Left cardiac atrium (tissue), 4 donors: ENCODE measurements around the gene TP53I3. TPM values are rescaled to one million over a fixed set of nuclear protein-coding genes. Genes with fewer than 3 reads are reported as not detected.
A peak's percentile ranks its signal among the peaks of the same experiment; 100 is the strongest.
"Not testable (repeated sequence)": the region's sequence is repeated elsewhere in the genome, so short reads cannot be mapped to it uniquely, and the experiment has no call there.

ENCODE experiments used
- ATAC-seq, 2 donors: fragments of 200-7000 bp; cut with Tn5 transposase; one replicate each; pipeline ENCODE4 v1.9.1; 2020; ENCODE audit warnings: mild to moderate bottlenecking in 2 of 2, moderate library complexity in 2 of 2
- DNase-seq: peaks from one replicate; pipeline ENCODE4 v3.0.0-alpha.2; 2020
- intact Hi-C, 2 donors: fragments of 100-400 bp; cut with DNase I; formaldehyde crosslinking; loops; one replicate each; pipeline versions ENCODE4 v1.14.1 to v1.15.1; 2022 to 2023
- total RNA-seq, 2 donors: library from RNA; stranded (reverse); fragmentation: NEBNext Ultra II Directional; extraction: Animal tissue kit (Norgen Biotek cat#: 25700); gene quantifications; one replicate each; pipeline ENCODE4 v1.2.1, GENCODE V29; 2021
- donor health status: DM: no; HTN: yes; CAD: no.
- donor health status: DM: no; HTN: yes; CAD: no; lungs with severe emphysema.
- donor health status: DM: yes; HTN: yes; CAD: no.
- donor health status: Dilated cardiomyopathy.

Gene TP53I3
- total RNA-seq, 2 donors from 2014 or later, result 7.6 to 14.5 TPM

DNA sequence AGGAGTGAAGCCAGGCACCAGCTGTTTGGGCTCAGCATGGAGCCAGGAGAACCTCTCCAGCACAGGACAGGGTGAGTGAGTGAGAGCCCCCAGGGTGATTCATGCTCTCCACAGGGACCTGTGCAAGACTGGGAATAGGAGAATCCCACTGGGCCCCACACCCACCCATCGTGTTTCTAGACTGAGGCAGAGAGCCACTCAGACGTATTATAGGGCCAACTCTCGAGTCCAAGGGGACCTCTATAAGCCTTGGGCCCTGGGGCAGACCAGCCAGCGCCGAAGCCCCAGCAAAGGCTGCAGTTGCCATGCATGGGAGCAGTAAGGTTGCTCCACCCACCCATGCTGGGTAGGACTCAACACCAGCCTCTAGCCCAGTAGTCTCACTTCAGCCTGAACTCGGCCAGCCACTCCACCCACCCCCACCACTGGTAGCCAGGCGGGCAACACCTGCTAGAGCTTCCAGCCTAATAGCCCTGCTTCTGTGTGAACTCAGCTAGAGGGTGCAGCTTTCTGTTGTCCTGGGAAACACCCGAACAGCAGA, 19.5 kb upstream of the TP53I3 start:
- intact Hi-C loops, result no loop called here
- ATAC-seq (no peak), DNase-seq (no peak)

DNA sequence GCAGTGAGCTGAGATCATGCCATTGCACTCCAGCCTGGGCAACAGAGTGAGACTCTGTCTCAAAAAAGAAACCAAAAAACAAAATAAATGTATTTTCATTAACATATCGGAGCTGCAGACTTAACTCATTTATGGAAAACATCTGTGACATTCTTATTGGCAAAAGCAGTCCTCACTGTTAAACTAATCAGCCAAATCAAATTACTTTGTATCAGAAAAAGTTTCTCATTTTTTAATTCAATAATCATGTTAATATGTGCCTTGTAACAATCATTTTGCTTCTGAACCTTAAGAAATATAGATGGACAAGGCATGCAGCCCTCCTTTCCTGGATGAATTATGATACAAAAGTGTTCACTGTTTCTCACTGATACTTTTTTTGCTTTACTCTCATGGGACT, 18.0 kb upstream of the TP53I3 start:
- intact Hi-C loops, result no loop called here
- no peak for ATAC-seq
- no peak for DNase-seq

DNA sequence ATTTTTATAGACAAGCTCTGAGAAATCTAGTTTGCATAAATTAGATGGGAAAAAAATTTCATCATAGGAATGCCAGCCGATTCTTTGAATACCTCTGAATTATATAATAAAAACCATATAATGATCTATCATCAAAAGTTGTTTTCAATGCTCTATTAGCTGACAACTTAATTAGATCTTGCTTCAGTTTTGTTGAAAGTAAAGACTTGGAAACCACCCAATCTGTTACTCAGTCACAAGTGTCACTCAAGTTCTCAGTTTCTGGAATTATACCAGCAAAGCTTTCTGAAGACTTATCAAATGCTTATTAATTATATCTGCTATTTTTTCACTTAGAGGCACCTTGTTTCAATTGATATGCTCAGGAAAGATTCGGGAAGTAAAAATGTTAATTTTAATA, 17.4 kb upstream of the TP53I3 start:
- DNase-seq, result no peak
- no peak for ATAC-seq
- intact Hi-C loops, result no loop called here

DNA sequence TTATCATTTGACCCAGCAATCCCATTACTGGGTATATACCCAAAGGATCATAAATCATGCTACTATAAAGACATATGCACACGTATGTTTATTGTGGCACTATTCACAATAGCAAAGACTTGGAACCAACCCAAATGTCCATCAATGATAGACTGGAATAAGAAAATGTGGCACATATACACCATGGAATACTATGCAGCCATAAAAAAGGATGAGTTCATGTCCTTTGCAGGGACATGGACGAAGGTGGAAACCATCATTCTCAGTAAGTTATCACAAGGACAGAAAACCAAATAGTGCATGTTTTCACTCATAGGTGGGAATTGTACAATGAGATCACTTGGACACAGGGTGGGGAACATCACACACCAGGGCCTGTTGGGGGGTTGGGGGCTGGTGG, 16.1 kb upstream of the TP53I3 start:
- ATAC-seq, DNase-seq, intact Hi-C loops: not testable (repeated sequence)

DNA sequence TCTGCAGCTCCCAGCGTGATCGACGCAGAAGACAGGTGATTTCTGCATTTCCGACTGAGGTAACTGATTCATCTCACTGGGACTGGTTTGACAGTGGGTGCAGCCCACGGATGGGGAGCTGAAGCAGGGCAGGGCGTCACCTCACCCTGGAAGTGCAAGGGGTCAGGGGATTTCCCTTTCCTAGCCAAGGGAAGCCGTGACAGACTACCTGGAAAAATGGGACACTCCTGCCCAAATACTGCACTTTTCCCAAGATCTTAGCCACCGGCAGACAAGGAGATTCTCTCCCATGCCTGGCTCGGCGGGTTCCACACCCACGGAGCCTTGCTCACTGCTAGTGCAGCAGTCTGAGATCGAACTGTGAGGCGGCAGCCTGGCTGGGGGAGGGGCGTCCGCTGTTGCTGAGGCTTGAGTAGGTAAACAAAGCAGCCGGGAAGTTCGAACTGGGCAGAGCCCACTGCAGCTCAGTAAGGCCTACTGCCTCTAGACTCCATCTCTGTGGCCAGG, 10.6 kb upstream of the TP53I3 start:
- ATAC-seq, intact Hi-C loops, DNase-seq: not testable (repeated sequence)

DNA sequence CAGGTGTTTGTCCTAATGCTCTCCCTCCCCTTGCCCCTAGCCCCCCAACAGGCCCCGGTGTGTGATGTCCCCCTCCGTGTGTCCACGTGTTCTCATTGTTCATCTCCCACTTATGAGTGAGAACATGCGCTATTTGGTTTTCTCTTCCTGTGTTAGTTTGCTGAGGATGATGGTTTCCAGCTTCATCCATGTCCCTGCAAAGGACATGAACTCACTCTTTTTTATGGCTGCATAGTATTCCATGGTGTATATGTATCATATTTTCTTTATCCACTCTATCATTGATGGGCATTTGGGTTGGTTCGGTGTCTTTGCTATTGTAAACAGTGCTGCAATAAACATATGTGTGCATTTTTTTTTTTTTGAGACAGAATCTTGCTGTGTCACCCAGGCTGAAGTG, 8.6 kb upstream of the TP53I3 start:
- ATAC-seq, DNase-seq, intact Hi-C loops: not testable (repeated sequence)

DNA sequence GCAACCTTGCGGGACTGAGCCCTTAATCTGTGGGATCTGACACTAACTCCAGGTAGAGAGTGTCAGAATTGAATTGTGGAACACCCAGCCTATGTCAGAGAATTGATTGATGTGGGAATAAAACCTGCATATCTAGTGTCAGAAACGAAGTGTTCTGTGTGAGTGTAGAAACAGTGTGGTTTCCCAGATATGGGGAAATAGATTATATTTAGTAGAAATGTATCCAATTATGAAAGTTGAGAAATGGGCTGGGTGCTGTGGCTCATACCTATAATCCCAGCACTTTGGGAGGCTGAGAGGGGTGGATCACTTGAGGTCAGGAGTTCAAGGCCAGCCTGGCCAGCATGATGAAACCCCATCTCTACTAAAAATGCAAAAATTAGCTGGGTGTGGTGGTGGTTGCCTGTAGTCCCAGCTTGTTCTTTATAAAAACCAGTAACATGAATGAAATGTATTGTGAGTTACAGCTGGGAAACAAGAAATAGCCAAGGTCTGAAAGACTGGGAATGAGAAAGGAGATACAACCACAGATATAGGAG, 4.3 kb upstream of the TP53I3 start:
- ATAC-seq (no peak), DNase-seq (no peak)
- intact Hi-C loops, result no loop called here

DNA sequence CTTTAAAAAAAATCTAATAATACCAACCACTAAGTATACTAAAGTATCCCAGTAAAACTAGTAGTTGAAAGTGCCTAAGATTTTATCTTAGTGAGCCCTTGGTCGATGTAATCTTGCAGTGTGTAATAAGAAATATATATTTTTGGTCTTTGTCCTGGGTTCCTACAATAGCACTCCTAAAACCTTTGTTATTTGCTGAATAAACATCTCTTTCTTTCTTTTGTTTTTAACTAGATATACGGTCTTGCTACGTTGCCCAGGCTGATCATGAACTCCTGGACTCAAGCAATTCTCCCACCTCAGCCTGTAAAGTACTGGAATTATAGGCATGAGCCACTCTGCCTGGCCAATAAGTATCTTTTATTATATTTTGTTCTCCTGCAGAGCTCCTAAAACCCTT, 2.4 kb upstream of the TP53I3 start:
- no peak for ATAC-seq
- intact Hi-C loops, result no loop called here

DNA sequence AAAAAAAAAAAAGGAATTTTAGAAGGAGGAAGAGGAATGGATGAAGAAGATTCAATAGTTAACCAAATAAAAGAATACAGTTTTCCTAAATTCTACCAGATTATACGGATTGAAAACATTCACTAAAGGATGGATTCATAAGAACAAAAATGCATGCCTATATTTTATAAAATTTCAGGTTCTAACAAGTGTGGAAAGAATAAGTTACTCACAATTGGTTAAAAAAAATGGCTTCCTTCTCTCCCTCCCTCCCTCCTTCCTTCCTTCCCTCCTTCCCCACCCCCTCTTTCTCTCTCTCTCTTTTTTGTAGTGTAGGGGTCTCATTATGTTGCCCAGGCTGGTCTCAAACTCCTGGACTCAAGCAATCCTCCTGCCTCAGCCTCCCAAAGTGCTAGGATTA, 1.6 kb upstream of the TP53I3 start:
- intact Hi-C loops, result no loop called here
- DNase-seq (no peak), ATAC-seq (no peak)

More for the DNA sequence above, 2.4 kb upstream of the TP53I3 start:
- DNase-seq, result no peak

DNA sequence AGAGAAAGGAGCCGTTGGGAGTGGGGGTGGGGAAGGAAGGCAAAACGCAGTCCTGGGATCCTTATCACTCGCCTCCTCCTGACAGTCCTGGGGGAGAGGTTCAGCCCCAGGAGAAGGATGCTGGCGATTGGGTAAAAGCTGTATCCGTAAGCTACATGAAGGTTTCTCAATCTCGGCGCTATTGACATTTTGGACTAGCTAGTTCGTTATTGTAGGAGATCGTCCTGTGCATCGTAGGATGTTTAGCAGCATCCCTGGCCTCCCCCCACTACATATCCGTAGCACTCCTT, 511 bp upstream of the TP53I3 start:
- ATAC-seq, result peak; percentile 3 to 10
- intact Hi-C loops, result no loop called here
- DNase-seq, result no peak

DNA sequence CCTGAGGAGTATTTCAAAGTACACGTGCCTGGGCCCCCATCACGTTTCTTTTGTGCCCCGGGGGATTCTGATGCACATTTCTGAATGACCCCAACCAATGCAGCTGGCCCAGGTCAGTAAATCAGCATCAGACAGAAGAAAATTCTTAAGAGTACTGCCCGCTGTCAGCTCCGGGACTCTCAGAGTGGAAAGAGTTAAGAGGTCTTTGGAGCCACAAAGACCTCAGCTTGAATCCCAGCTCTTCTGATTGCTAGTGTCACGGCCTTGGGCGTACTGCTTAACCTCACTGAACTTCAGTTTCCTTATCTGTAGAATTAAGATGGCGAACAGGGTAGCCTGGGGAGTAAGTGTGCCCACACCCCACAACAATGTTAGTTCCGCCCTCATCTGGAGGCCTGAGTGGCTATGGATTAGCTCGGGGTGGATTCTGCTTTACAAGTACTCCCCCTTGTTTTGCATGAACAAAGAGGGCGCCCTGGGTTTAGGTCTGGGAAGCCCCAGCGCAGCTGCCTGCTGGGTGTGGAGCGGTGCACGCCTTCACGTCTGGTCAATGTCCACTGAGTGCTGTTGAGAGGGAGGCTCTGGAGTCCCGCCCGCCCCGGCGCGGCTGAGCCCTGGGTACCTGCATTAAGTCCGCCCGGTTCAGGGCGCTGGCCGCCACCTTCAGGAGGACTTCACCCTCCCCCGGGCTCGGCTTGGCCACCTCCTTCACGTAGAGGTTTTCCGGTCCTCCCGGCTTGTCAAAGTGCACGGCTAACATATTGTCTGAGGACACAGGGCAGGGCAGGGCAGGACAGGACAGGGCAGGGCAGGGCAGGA, 858 bp downstream of the TP53I3 start:
- intact Hi-C loops, result loop anchor here in 1 of 2 donors (5.0 kb wide), 2 partner anchors 156 to 256 kb away; partner anchors contain the start of gene ATAD2B
- ATAC-seq (peak; percentile 63 to 75), DNase-seq (peak; percentile 74)

DNA sequence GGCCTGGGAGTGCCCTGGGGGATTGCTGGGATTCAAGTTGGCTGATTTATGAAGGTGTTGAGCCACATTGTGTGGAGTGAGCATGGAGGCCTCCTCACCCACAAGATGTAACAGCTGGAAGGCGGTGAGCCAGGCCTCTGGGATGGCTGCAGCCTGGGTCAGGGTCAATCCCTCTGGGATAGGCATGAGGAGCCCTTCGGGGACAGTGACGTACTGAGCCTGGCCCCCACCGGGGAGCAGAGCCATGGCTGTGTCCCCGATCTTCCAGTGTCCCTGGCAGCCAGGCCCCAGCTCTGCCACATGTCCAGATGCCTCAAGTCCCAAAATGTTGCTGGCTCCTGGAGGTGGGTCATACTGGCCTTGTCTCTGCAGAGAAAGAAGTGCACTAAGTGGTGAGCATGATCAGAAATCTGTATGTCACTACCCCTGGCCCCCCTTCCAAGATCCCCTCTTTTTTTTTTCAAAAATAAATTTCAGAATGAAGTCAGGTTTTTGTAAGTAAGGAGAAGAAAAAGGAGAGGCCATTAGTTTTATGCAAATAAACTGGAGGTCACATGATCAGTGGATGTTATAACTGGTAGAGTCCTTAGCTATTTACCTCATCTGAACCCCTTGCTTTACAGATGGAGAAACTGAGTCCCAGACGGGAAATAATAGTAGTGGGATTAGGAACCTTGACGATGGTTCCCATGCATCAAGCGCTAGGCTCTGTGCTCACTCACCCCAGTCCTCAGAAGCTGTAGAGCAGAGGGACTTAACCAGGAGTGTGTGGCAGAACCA, 1.7 kb downstream of the TP53I3 start:
- peak; percentile 20 for DNase-seq
- ATAC-seq, result no peak
- intact Hi-C loops, result loop anchor here in 1 of 2 donors (5.0 kb wide), 2 partner anchors 156 to 256 kb away; partner anchors contain the start of gene ATAD2B

DNA sequence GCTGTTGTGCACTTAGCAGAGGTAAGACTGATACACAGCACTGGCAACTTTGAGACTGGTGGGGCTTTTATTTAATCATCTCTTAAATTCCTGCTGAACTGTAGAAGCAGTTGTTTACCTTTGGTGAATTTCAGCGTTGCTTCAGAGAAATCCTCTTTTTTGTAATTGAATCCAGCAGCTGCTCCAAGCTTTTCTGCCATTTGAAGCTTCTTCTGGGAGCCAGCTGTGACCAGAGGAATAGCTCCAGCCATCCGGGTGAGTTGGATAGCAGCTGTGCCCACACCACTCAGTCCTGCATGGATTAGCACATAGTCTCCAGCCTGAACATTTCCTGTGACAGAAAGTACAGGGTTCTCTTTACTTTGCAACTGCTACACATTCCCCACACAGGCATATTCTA, 3.9 kb downstream of the TP53I3 start:
- intact Hi-C loops, result loop anchor here in 1 of 2 donors (5.0 kb wide), 2 partner anchors 153 to 253 kb away; partner anchors contain the start of gene ATAD2B
- ATAC-seq, result no peak
- no peak for DNase-seq

DNA sequence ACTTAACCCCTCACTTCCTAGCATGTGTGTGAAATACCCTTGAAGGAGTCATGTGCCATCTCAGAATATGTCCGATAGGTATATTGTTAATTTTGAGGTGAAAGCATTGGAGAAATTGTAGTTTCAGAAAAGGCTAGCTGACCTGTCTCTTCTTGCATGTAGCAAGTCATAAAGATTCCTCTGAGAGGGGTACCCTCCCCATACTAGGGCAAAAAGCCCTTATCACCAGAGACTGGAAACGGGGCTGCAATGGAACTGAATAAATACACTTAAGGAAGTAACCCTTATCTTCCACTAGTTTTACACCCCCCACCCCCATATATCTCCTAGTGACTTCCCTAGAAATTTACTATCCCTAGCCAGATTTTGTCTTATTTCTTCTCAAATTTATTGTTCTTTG, 6.8 kb downstream of the TP53I3 start:
- DNase-seq, result no peak
- ATAC-seq, result no peak
- intact Hi-C loops, result loop anchor here in 1 of 2 donors (5.0 kb wide), 1 partner anchor 141 kb away; no protein-coding TSS in a partner anchor

DNA sequence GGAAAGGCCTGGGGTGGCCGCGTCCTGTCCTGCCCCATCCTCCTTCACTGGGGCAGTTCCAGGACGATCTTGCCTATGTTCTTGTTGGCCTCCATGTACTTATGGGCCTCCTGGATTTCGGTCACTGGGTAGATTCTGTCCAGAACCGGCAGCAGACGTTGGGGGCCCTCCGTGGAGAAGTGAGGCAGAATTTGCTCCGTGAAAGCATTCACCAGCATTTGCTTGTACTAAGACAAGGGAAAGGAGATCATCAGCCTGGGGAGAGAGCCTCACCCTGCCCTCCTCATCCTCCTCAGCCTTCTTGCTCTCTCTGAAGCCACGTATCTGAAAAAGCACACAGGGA, 7.1 kb downstream of the TP53I3 start:
- intact Hi-C loops, result loop anchor here in 1 of 2 donors (5.0 kb wide), 1 partner anchor 140 kb away; no protein-coding TSS in a partner anchor
- DNase-seq (peak; percentile 20), ATAC-seq (no peak)

DNA sequence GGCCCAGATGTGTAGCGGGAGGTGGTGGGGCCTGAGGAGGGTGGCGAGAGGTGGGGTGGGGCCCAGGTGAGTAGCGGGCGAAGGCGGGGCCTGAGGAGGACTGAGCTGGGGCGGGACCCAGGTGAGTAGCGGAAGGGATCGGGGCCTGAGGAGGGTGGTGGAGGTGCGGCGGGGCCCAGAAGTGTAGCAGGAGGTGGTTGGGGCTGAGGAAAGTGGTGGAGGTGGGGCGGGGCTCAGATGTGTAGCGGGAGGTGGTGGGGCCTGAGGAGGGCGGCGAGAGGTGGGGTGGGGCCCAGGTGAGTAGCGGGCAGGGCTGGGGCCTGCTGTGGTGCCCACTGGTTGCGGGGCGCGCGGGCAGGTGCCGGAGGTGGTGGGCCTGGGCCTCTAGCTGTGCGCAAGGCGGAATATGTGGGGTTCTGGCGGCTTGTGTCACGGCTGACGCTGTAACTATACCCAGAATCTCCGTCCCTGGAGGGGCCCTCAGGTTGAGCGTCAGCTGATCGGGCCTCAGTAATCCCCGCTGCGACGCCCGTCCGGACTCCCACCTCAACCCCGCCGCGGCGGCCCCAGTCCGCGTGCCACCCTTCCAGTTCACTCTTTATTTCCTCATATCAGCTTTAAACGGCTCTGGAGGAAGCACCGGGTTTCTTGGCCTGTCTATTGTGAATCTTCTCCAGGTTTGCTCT, 7.6 kb downstream of the TP53I3 start:
- DNase-seq (no peak), ATAC-seq (peak; percentile 1 to 9)
- intact Hi-C loops, result loop anchor here in 1 of 2 donors (5.0 kb wide), 1 partner anchor 140 kb away; no protein-coding TSS in a partner anchor

DNA sequence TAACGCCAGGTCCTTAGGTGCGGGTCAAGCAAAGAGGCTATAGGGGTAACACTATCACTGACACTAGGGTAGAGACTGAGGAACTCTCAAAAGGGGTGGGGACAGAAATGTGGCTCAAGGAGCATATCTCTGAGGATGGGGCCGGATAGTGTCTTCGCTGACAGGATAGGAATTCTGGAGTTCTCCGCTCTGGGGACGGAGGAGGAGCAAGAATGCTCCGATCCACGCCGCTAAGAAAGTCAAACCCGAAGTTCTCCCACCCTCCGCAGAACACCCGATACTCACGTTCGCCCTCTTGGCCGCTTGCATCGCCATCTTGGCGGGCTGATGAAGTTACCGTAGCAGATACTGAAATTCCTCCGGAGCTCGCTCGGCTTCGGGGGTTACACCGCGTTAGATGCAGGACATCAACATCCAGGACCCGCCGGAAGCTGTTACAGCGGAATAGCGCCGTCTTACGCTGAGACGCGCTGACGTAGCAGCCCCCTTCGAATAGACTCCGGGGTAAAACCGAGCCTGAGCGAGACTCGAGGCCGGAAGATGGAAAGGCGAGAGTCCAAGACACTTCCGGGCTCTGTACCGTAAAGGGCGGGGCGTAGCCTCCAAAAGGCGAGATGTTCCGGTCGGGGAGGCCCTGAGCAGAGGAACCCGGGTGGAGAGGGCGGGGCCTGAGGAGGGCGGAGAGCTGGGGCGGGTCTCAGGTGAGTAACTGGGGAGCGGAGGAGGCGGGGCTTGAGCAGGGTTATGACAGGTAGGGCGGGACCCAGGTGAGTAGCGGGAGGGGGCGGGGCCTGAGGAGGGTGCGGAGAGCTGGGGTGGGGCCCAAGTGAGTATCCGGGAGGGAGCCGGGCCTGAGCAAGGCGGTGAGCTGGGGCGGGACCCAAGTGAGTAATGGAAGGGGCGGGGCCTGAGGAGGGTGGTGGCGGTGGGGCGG, 8.5 kb downstream of the TP53I3 start, which contains the start of gene SF3B6:
SF3B6 (minus strand) TSS at position 412 of the 934 bp plus-strand sequence; CDS start at position 315, 97 bp downstream.
- ATAC-seq (peak; percentile 96 to 97), DNase-seq (peak; percentile 98)
- intact Hi-C loops, result loop anchor here in 1 of 2 donors (5.0 kb wide), 1 partner anchor 139 kb away; no protein-coding TSS in a partner anchor
